Lung (tissue), 12 donors: Measurements from ENCODE around the gene TRABD2B. TPM values are rescaled to one million over a fixed set of nuclear protein-coding genes. Genes with fewer than 3 reads are reported as not detected.

Experiments
- ATAC-seq: fragments of 200-7000 bp; cut with Tn5 transposase; one replicate; pipeline ENCODE4 v1.9.1; 2020; ENCODE audit warnings: moderate number of reproducible peaks; ENCODE audit not compliant: insufficient read depth, low FRiP score
- DNase-seq, 3 donors: peaks; one replicate each; pipeline ENCODE4 v3.0.0-alpha.2; 2013 to 2017
- H3K27ac ChIP-seq, 2 donors: one replicate each; pipeline ENCODE4 v1.5.1; 2013; ENCODE audit warnings: mild to moderate bottlenecking in 2 of 2, moderate library complexity in 2 of 2, control low read depth in 1 of 2, inconsistent platforms in 1 of 2, low read depth in 1 of 2, low read length in 1 of 2
- H3K27me3 ChIP-seq, 3 donors: one replicate each; pipeline ENCODE4 v1.5.1; 2013; ENCODE audit warnings: low read length in 2 of 3; ENCODE audit not compliant: control insufficient read depth in 3 of 3, insufficient read depth in 3 of 3
- H3K36me3 ChIP-seq, 4 donors: one replicate each; pipeline ENCODE4 v1.5.1; 2013; ENCODE audit warnings: low read length in 4 of 4, mild to moderate bottlenecking in 1 of 4, moderate library complexity in 1 of 4; ENCODE audit not compliant: control insufficient read depth in 4 of 4, insufficient read depth in 4 of 4
- H3K4me1 ChIP-seq, 5 donors: one replicate each; pipeline ENCODE4 v1.5.1; 2013; ENCODE audit warnings: low read length in 5 of 5, mild to moderate bottlenecking in 2 of 5, moderate library complexity in 1 of 5; ENCODE audit not compliant: control insufficient read depth in 5 of 5, insufficient read depth in 5 of 5
- H3K4me3 ChIP-seq: one replicate; pipeline ENCODE4 v1.5.1; 2013; ENCODE audit warnings: mild to moderate bottlenecking, control low read depth, moderate library complexity
- H3K9ac ChIP-seq, 2 donors: one replicate each; pipeline ENCODE4 v1.5.1; 2013; ENCODE audit warnings: low read length in 2 of 2, control low read depth in 1 of 2; ENCODE audit not compliant: insufficient read depth in 1 of 2
- H3K9me3 ChIP-seq, 4 donors: one replicate each; pipeline ENCODE4 v1.5.1; 2013; ENCODE audit warnings: low read length in 3 of 4, mild to moderate bottlenecking in 1 of 4, moderate library complexity in 1 of 4; ENCODE audit not compliant: control insufficient read depth in 4 of 4, insufficient read depth in 3 of 4
- WGBS, 2 donors: extraction: QIAGEN DNeasy Blood & Tissue Kit; methylation state at CpG; one replicate each; pipeline ENCODE4 v1.1.7; 2013; 5-methylcytosine and 5-hydroxymethylcytosine counted together
- polyA plus RNA-seq, 2 donors: library from polyadenylated mRNA; stranded (reverse); fragments of 200-250 nt; gene quantifications; one replicate each; pipeline ENCODE4 v1.2.1, GENCODE V29; 2013
- total RNA-seq, 2 donors: library from RNA; depleted of rRNA in 1 of 2; stranded (reverse); fragments of >200 nt in 1 of 2; gene quantifications; one replicate each; pipeline ENCODE4 v1.2.1, GENCODE V29; 2014 to 2021
- TF ChIP-seq, protein P1 (sequence below): IDR thresholded peaks from 2 replicates; pipeline ENCODE4 v1.5.1; 2012; ENCODE audit warnings: mild to moderate bottlenecking; ENCODE audit errors: control extremely low read depth, extremely low read depth
- donor health status: control.
- donor health status: control.
- donor health status: Bipolar disorder and iron deficiency.
- donor health status: healthy.
- donor health status: DM: yes; HTN: yes; CAD: no.

TRABD2B gene
- total and polyA plus RNA-seq, 4 donors, result 0.37 to 1.9 (median 0.64) TPM

DNA sequence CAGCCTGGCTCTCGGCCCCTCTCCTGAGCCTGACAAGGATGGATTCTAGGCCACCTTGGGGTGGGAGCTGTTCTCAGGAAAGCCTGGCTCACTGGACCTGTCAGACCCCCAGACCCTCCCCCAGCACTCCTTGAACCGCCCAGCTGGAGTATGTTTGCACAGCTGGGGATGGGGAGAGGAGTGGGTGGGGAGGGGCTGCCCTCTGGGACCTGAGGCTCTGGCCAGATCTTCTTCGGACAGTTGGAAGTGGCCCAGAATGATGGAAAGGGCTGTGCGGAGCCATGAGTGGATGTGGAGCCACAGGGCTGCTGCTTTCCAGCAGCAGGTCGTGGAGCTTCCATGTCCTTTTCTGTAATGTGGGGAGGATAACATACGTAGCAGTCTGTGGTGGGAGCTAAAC is 43.0 kb upstream of the TRABD2B start:
- Histone ChIP-seq H3K27me3 (no peaks in the 10 kb centered on the region), H3K4me3 (no peak overlapping the region), H3K36me3 (no peaks in the 10 kb centered on the region), H3K9me3 (peaks cover 0 to 7% (median 0%) of the 10 kb centered on the region in 4 donors), H3K4me1 (peaks cover 0 to 44% (median 26%) of the 10 kb centered on the region in 5 donors), H3K9ac (no peak overlapping the region), H3K27ac (no peak overlapping the region)
- DNase-seq, result no peak
- 51 to 71% methylated on average over 6 of the region's 6 CpGs for WGBS, 2 donors
- no peak for ATAC-seq
- TF ChIP-seq, protein P1, sequence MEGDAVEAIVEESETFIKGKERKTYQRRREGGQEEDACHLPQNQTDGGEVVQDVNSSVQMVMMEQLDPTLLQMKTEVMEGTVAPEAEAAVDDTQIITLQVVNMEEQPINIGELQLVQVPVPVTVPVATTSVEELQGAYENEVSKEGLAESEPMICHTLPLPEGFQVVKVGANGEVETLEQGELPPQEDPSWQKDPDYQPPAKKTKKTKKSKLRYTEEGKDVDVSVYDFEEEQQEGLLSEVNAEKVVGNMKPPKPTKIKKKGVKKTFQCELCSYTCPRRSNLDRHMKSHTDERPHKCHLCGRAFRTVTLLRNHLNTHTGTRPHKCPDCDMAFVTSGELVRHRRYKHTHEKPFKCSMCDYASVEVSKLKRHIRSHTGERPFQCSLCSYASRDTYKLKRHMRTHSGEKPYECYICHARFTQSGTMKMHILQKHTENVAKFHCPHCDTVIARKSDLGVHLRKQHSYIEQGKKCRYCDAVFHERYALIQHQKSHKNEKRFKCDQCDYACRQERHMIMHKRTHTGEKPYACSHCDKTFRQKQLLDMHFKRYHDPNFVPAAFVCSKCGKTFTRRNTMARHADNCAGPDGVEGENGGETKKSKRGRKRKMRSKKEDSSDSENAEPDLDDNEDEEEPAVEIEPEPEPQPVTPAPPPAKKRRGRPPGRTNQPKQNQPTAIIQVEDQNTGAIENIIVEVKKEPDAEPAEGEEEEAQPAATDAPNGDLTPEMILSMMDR, result no peak

DNA sequence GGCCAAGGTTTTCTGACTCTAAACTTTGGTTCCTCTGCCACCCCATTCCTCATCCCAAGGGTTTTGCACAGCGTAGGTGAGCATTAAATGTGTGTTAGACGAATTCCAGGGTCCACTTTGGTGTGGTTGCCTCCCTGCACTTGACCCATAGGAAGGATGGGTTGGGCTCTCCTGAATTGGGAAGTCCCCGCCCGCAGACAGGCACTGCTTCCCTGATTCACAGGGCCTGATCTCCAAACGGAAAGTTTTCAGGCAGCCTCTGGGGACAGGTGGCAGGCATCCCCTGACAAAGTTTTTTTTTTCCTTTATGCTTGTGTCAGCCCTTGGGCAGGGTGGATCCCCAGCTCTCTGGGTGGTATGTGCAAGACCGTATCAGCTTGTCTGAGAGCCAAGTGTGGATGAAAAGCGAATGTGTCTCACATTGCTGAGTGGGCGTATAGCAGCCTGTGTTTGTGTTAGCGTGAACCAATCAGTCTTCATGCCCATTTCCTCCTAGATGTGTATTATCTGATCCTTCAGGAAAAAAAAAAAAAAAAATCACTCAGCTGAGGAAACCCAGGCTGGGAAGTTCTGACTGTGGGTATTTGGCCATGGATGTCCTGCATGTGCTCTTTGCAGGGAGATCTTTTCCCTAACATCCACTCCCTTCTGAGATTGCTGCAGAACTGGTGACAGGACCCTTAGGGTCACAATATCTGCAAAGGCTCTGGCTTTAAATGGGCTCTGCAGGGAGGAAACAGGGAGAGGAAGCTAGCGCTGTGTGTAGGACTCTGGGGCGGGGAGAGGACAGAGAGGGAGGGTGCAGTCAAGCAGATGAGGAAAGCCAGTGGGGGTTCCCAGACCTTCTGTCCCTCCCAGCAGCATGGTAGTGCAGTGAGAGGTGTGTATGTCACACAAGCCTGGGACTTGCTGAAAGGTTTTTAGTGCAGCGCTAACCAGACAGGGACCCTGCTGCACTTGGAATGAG is 42.2 kb upstream of the TRABD2B start:
- ATAC-seq, result peak; percentile 5
- no peak overlapping the region for H3K27ac ChIP-seq
- TF ChIP-seq, protein P1, result no peak
- no peaks in the 10 kb centered on the region for H3K27me3 ChIP-seq
- no peaks in the 10 kb centered on the region for H3K36me3 ChIP-seq
- H3K4me3 ChIP-seq, result no peak overlapping the region
- WGBS, 2 donors, result 46 to 55% methylated on average over 12 of the region's 12 CpGs
- H3K9ac ChIP-seq, result no peak overlapping the region
- DNase-seq, result peak; percentile 87 to 92 (median 92)
- H3K9me3 ChIP-seq, result peaks cover 0 to 7% (median 0%) of the 10 kb centered on the region in 4 donors
- H3K4me1 ChIP-seq, result peaks cover 0 to 46% (median 26%) of the 10 kb centered on the region in 5 donors

DNA sequence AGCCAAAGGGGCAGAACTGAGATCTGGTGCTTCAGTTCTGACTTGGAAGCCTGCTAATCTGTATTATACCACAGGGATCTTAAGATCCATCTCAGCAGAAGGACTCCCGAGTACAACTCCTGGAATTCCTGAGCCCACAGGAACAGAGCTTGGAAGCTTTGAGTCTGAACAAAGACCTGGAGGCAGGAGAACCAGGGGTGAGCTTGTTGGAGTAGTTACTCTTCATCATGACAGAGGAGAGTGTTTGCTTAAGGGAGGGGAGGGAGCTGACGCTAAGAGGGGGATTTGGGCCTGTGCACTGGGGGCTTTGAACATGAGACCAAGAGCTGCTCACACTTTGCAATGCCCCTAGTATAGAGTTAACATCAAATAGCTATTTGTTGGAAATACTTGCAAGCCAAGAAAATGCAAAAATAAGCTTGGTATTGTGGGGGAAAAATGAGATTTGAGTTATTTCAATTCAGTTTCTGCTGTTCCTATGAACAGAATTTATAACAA is 41.1 kb upstream of the TRABD2B start:
- no peaks in the 10 kb centered on the region for H3K36me3 ChIP-seq
- no peak overlapping the region for H3K9ac ChIP-seq
- ATAC-seq (no peak), DNase-seq (no peak)
- peaks cover 0 to 7% (median 0%) of the 10 kb centered on the region in 4 donors for H3K9me3 ChIP-seq
- no peaks in the 10 kb centered on the region for H3K27me3 ChIP-seq
- WGBS, 2 donors, result 72 to 82% methylated on average over 2 of the region's 2 CpGs
- H3K4me1 ChIP-seq, result peaks cover 0 to 38% (median 23%) of the 10 kb centered on the region in 5 donors
- H3K4me3 ChIP-seq, result no peak overlapping the region
- TF ChIP-seq, protein P1, result no peak
- no peak overlapping the region for H3K27ac ChIP-seq
